Measurements from ENCODE around the gene EXOC1.

DNA sequence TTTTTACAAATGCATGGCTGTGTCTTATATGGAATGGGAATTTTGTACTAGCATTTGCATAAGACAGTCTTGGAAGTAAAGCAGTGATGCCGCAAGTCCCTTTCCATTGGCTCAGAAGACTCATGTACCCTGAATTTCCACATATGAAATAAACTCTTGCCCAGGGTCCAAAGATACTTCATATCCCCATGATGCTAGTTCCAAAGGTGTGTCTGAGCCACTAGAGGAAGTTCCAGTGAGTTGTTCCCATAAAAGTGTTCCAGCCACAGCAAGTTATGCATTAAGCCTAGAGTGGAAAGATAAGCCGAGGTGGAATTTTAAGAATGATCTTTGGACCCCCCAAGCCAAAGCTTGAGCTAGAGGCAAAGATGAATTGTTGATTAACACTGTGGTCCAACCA lies 86.0 kb downstream of the EXOC1 start:
- TF ChIP-seq POLR2A (IDR thresholded peaks at IDR 0.05): no peak
- TF ChIP-seq, protein P1, sequence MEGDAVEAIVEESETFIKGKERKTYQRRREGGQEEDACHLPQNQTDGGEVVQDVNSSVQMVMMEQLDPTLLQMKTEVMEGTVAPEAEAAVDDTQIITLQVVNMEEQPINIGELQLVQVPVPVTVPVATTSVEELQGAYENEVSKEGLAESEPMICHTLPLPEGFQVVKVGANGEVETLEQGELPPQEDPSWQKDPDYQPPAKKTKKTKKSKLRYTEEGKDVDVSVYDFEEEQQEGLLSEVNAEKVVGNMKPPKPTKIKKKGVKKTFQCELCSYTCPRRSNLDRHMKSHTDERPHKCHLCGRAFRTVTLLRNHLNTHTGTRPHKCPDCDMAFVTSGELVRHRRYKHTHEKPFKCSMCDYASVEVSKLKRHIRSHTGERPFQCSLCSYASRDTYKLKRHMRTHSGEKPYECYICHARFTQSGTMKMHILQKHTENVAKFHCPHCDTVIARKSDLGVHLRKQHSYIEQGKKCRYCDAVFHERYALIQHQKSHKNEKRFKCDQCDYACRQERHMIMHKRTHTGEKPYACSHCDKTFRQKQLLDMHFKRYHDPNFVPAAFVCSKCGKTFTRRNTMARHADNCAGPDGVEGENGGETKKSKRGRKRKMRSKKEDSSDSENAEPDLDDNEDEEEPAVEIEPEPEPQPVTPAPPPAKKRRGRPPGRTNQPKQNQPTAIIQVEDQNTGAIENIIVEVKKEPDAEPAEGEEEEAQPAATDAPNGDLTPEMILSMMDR (IDR thresholded peaks at IDR 0.05): no peak
